NCI-H146 (cell line): ENCODE measurements around the gene HSP90AB1.
A peak's percentile ranks its signal among the peaks of the same experiment; 100 is the strongest.

ENCODE experiments used
- DNase-seq: peaks from one replicate; lab custom pipeline; 2025; lab: John Stamatoyannopoulos, UW

Gene HSP90AB1

DNA sequence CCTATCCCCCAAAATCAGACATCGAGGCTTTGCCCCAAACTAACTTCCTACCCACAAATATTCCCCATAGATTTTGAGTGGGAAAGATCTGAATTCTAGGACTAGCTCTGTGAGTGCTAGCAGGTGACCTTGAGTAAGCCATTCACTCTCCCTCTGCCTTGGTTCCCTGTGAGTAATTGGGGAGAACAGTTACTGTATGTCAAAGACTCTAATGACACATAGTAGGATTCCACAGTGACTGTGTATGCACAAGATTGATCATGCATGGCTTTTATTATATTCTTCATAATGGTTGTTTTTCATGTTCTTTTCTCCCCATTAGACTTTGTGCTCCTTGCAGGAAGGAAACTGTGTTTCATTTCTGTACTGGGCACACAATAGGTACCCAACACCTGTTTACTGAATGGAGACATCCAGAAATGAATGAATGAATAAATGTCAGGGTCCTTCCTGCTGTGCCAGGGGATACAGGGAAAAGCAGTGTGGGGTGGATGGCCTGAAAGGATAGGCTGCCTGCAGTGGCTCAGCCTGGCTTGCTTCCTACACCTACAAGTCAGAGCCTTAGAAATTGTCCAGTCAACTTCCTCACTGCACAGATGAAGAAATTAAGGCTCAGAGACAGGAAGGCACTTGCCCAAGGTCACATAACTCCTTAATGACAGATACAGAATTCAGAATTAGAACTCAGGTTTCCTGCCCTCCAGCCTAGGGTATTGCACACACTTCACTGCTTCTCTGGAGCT, 22.4 kb downstream of the HSP90AB1 start:
- no peak for DNase-seq

DNA sequence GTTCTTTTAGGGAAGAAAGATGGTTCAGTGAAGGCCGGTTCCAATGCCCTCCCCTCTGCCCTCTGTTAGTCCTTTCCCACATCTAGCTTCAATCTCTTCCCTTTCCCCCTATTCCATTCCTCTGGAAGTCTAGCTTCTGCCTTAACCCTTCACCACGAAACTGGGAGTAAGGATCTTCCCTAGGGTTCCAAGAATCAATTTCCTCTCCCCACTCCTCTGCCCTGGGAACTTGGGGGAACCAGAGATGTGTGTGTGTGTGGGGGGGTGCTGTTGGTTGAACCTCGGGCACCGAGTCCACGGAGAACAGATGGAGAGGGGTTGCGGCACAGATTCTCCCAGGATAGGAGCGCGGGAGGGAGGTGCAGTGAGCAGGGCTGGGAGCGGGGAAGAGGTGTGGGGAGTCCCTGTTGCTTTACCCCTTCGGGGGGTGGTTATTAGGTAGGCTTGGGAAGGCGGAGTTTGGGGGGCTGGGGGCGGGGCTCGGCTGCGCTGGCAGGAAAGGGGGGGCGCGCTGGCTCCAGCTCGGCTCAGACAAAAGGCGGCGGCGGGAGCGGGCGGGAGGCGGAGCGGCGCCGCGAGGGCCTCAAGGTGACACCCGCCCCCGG, 23.1 kb downstream of the HSP90AB1 start, which contains the start of gene TMEM151B:
Gene TMEM151B, plus strand, starts transcription at position 530 of the 605 bp plus-strand sequence. CDS start 293 bp downstream, outside the sequence.
- DNase-seq = peak; percentile 65

DNA sequence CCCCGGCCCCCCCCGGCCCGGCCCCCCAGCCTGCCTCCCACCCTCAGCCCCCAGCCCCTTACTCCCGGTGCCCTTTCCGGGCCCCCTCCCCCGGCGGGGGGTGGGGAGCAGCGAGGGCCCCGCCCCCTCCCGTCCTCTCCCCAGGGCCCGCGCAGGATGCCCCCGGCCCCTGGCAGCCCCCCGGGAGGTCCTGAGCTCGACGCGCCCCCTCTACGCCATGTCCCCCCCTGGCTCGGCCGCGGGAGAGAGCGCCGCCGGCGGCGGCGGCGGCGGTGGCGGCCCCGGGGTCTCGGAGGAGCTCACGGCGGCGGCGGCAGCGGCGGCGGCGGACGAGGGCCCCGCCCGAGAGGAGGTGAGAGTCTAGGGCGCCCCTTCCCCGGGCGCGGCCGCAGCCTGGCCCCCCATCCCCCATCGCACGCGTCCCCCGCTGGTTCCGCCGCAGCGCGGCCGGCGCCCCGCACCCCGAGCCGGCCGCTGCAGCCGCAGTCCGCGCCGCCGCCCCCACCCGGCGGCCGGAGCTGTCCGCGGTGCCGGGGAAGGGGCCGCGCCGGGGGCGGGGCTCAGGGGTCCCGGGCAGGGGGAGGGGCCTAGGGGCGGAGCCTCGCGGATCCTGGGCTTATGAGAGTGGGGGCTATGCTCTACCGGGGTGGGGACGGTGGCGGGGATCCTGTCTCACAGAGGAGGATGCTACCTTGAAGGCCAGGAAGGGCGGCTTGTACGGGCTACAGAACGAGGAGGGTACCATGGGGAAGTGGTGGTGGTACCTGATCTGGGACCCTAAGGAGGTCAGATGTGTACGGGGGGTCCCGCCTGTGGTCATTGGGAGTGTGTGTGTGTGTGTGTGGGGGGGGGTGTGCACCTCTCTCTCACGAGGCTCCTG, 23.9 kb downstream of the HSP90AB1 start:
- peak; percentile 73 for DNase-seq

DNA sequence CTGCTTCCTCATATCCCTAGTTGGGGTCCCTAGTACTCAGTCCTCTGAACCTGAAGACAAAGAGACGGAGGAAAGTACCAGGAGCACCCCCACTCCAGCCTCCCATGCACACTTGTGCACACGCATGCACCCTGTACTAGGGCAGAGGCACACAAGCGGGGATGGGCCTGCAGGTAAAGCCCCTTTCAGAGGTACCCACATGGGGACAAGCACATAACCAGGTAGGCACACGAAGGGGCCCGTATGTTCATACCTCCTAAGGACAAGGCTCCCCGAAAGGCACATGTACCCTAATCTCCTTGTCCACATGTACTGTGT, 24.5 kb downstream of the HSP90AB1 start:
- DNase-seq = no peak

DNA sequence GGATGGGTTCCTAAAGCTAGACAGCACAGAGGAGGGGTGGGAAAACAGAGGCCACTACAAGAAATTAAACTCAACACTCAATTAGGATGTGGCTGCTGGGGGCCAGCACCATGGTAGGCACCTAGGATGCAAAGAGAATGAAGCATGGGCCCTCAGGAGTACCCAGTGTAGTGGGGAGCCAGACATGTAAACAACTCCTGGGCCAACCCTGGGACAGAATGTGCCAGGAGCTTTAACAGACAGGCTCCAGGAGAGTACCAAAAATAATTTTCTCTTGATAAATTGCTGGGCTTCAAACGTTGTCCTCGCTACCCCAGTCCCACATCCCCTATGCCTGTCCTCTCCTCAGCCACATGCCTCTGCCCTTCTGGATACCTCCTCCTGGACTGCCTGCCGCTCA, 25.0 kb downstream of the HSP90AB1 start:
- DNase-seq = no peak

DNA sequence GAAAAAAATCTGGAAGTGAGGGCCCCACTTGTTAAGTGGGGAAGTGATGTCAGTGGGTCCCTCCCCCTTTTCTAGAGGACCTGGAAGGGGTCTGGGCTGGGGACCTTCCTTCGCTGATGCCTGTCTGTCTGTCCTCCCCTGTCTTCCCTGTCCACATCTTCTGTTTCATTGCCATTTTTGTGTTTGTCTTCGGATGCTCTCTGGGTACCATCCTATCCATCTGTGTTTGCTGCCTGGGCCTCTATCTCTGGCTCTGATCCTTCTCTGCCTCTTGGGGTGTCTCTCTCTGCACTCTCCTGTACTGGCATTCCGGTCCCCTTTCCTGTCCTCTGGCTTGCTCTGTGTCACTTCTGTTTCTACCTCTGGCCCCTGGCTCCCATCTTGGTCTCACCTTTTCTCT, 25.6 kb downstream of the HSP90AB1 start:
- no peak for DNase-seq

DNA sequence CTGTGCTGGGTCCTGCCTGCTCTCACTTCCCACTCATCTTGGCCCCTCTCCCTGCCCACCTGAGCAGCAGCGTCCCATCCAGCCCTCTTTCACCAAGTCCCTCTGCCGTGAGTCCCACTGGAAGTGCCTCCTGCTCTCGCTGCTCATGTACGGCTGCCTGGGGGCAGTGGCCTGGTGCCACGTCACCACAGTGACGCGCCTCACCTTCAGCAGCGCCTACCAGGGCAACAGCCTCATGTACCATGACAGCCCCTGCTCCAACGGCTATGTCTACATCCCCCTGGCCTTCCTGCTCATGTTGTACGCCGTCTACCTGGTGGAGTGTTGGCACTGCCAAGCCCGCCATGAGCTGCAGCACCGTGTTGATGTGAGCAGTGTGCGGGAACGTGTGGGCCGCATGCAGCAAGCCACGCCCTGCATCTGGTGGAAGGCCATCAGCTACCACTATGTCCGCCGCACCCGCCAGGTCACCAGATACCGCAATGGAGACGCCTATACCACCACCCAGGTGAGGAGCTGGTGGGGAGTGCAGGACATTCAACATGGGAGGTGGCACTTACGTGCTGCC, 26.2 kb downstream of the HSP90AB1 start:
- DNase-seq = no peak

DNA sequence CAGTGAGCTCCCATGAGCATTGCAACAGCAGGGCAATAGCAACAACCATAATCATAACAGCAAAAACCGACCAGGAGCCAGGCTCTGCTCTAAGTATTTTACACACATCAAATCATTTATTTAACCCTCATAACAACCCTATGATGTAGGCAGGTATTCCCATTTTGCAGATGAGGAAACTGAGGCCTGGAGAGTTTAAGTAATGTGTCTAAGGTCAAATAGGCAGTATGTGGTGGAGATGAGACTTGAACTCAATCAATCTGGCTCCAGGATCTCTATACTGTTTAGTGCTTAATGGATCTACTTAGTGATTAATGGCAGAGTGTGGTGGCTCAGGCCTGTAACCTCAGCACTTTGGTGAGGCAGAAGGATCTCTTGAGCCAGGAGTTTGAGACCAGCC, 26.7 kb downstream of the HSP90AB1 start:
- DNase-seq = no peak

DNA sequence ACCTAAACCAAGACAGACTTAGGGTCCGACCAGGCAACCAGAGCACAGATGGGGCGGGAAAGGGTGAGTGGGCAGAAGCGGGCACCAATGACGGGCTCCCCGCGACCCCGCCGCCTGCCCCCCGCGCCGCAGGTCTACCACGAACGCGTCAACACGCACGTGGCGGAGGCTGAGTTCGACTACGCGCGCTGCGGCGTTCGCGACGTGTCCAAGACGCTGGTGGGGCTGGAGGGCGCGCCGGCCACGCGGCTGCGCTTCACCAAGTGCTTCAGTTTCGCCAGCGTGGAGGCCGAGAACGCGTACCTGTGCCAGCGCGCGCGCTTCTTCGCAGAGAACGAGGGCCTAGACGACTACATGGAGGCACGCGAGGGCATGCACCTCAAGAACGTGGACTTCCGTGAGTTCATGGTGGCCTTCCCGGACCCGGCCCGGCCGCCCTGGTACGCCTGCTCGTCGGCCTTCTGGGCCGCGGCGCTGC, 28.4 kb downstream of the HSP90AB1 start:
- no peak for DNase-seq

DNA sequence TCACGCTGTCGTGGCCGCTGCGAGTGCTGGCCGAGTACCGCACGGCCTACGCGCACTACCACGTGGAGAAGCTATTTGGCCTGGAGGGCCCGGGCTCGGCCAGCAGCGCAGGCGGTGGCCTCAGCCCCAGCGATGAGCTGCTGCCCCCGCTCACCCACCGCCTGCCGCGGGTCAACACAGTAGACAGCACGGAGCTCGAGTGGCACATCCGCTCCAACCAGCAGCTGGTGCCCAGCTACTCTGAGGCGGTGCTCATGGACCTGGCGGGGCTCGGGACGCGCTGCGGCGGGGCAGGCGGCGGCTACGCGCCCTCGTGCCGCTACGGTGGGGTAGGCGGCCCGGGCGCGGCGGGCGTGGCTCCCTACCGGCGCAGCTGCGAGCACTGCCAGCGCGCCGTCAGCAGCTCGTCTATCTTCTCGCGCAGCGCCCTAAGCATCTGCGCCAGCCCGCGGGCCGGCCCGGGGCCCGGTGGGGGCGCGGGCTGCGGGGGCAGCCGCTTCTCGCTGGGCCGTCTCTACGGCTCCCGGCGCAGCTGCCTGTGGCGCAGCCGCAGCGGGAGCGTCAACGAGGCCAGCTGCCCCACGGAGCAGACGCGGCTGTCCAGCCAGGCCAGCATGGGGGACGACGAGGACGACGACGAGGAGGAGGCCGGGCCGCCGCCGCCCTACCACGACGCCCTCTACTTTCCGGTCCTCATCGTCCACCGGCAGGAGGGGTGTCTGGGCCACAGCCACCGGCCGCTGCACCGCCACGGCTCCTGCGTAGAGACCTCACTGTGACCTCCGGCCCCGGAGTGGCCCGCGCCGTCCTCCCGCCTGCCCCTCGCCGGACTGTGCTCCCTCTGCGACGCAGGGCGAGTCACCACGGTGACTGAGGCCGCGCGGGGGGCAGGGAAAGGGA, 29.1 kb downstream of the HSP90AB1 start:
- DNase-seq = peak; percentile 39

DNA sequence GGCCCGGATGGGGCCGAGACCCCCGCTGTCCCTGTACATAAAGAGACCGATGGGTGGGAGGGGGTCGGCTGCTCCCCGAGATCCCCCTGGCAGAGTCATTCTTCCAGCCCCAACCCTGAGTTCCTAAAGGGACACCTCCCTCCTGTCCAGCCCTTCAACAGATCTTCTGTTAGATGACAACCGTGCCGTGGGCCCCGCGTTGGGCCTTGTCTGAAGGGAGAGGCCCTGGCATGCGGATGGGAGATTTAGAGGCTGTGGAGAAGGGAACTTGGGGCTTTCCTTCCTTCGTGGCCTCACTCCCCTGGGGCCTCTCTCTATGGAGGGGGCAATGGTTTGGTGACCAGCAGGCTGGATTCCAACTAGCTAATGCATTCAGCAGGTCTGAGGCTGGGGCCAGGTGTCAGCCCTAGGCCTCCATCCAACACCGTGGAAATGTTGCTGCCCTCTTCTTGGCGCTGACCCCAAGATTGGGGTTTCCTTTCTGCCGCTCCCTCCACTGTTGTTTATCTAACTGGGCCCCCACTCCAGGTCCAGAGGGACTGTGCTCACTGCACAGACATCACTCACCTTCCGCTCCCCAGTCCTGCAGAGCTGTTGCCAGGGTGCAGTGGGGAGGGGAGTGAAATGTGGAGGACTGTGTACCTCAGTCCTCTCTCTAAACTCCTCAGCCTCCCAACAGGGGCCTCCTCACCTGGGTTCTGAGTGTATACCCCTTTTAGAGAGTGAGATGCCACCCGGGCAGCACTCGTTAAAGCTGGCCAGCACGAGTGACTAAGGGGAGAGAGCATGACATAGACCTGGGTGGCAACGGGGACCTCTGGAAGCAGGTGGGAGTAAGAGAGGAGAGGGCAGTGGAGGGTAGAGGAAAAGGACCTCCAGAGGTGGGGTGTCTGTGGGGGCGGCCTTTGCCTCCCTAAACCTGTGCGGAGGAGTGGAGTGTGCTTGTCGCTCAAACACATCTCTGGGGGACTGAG, 30.1 kb downstream of the HSP90AB1 start:
- no peak for DNase-seq

DNA sequence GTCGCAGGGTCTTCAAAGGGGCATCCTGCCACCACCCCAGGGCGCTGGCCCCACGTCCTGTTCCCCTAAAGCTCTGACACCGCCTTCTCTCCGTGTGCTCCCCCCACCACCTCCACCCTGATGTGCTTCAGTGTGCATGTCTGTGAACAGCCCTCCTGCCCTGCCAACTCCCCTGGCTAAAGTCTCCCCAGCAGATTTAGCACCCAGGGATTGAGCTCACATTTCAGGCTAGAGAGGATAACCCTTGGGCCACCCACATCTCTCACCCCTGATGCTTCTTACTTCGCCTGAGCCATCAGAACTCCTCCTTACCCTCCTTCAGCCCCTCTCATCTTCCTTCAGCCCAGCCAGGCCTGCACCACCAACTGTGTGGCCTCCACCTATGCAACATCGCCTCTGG, 30.9 kb downstream of the HSP90AB1 start:
- DNase-seq = no peak

DNA sequence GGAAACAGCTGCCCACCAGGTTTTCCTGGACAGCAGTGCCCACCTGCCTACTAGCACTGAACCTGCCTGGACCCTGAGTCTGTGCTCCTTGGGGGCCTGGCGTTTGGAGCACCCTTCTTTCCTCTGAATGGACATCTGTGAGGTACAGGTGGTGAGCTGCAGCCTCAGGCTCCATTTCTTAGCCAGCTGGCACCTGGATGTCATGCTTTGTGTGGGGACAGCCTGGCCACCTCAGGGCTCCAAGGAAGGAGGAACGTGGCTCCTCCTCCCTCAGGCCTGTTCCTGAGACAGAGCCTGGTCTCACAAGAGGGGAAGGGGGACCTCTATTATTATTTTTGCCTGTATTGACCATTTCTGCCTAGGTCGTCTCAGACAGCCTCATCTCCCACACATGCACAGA, 31.4 kb downstream of the HSP90AB1 start:
- DNase-seq = no peak

DNA sequence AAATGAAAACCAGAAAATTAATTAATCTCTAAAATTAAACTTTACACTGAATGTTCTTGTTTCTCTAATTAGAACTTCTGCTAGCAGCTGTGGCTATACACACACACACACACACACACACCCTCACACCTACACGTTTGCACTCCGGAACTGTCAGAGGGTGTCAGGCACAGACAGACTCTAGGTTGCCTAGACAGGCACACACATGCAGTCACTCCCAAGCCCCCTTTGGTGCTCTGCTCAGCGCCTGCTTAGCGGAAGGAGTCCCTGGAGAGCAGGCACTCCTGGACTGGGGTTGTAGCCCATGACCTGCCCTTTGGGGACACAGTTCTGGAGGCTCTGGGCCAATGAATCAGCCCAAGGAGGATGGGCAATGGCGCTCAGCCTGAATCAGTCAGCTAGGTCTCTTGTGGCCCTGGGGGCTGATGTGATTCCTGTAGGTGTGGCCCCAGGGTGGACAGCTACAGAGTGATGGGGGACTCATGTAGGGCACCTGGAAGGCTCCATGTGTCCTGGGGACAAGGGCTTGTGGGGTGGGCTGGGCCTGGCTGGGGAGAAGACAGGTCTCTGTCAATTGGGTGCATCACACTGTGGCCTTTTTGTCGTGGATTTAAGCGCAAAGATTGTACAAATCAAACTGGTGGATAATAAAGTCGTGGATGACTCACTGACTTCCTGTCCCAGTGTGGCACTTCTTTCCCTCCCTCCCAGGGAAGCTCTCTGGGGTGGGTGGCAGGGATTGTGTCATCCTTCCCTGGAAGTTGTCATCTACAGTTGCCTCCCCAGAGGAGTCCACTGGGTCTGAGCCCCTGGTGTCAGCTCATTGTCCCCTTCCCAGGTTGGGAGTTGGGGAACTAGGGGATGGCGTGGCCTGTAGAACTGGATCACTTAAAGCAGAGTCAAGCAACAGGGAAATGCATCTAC, 32.1 kb downstream of the HSP90AB1 start:
- DNase-seq = no peak

DNA sequence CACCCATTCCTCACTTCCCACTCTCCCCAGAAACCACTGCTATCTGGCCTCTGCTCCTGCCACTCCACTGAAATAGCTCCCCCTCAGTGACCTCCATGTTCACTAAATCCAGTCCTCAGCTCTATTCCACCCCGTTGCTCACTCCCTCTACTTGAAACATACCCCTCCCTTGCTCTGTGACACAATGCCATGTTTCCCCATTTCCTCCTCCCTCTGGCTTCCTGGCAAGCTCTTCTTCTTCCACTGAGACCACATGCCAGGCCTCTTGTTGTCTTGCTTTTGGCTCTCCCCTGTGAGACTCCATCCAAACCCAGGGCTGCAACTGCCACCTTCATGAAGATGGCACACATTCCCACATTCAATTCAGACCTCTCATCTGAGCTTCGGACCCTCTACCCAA, 37.2 kb downstream of the HSP90AB1 start:
- no peak for DNase-seq

DNA sequence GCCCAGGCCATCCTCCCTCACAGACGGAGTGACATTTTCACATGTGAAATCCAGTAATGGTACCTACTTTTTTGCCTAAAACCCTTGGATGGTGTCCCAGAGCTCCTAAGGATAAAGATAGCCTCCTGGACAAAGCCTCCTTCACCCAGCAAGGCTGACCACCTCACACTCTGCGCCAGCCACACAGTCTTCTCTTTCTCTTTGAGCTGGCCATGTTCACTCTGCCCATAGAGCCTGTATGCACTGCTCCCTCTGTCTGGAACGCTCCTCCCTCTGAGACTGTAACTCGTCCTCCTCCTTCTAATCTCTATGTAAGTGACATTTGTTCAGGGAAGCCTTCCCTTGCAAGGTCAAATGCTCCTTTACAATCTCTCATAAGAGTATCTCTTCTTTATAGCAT, 38.0 kb downstream of the HSP90AB1 start:
- no peak for DNase-seq

DNA sequence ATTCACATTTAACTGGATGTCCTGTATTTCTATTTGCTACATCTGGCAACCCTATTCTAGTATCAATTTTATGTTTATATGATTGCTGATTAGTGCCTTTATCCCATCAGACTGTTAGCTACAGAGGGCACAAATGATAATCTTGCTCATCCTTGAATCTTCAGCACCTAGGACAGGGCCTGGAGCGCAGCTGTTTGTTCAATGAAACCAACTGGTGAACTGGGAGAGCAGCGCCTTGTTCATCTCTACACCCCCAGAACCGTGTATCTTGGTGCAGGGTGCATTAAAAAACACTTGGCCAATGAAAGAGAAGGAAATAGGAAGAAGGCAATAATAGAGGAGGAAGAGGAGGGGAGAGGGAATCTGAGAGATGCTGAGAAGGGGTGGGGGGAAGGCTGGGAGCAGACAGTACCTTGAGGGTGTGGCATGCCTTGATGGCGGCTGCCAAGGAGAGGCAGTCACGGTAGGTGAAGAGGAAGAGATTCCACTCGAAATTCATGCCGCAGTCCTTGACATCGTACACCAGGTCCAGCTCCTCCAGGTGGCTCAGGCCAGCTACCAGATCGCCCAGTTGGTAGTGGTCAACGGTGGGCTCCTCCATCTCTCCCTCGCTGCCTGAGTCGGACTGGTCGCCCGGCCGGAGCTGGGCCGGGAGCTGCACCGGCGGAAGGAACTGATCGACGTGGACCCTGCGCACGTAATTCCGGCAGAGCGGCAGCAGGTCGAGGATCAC, 38.8 kb downstream of the HSP90AB1 start:
- no peak for DNase-seq

DNA sequence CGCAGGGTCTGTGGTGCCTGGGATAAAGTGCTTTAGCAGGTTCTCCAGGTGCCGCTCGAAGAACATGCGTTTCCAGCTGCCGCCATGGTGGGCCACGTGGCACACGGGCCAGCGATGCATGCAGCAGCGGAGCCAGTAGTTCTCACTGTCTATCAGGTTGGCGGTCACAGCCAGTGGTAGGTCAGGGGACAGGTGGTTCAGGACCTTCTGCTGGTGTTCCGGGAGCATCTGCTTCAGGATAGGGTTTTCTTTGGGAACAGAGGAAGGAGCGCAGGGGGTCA, 39.3 kb downstream of the HSP90AB1 start:
- DNase-seq = no peak

DNA sequence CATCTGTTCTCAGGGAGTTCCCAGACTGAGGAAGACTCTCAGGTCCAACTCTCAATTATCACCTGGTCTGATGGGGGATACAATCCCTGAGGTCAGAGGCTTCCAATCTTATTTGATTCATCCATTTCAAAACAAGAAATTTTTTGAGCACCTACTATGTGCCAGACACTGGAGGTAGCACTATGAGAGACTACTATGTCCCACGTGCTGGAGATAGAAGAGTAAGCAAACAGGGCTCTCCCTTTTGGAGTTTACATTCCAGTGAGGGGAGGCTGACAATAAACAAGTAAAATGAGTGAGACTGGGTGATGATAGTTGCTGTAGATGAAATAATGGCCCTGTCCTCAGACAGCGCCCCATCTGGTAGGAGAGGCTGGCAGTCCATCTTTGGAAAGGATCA, 39.8 kb downstream of the HSP90AB1 start:
- DNase-seq = no peak
